Measurements from ENCODE around the gene CHRNB1. TPM values are rescaled to one million over a fixed set of nuclear protein-coding genes. Genes with fewer than 3 reads are reported as not detected.

CHRNB1 gene
- total RNA-seq, 1 donor from 2014 or later = 7.5 TPM

GRCh38 chr17:7425316-7425715 lies 19.5 kb upstream of the CHRNB1 start, which contains the start of gene SPEM2:
SPEM2 (plus strand) TSS chr17:7425616; CDS start chr17:7425689, 73 bp downstream.
- H3K36me3 Mint-ChIP-seq = no peaks in the 10 kb centered on the region
- Histone ChIP-seq H3F3A (ENCODE audit: low read depth) (no peaks in the 10 kb centered on the region), H3K9me3 (ENCODE audit: low read depth) (no peaks in the 10 kb centered on the region), H3K4me2 (no peak within 1 kb of the TSS), H4K20me1 (ENCODE audit: low read depth) (no peaks in the 10 kb centered on the region), H3K4me3 (no peak within 1 kb of the TSS), H3K36me3 (no peaks in the 10 kb centered on the region), H2AFZ (replicated peaks) (no peak within 1 kb of the TSS), H3K9ac (no peak within 1 kb of the TSS), H3K4me1 (no peaks in the 10 kb centered on the region), H3K79me2 (ENCODE audit: low read depth) (no peaks in the 10 kb centered on the region), H3K27ac (no peak within 1 kb of the TSS), H3K27me3 (no peaks in the 10 kb centered on the region)
- H3K27me3 Mint-ChIP-seq (ENCODE audit: insufficient read depth, low read depth) = peaks cover 17% of the 10 kb centered on the region
- peaks cover 14% of the 10 kb centered on the region for H3K4me1 Mint-ChIP-seq
- peak within 1 kb of the TSS; percentile 8 for H3K27ac Mint-ChIP-seq
- no peak for TF ChIP-seq EZH2 (IDR thresholded peaks at IDR 0.05)
- TF ChIP-seq EZH2phosphoT487 (IDR thresholded peaks at IDR 0.05) = no peak
- no peak for TF ChIP-seq CTCF (IDR thresholded peaks at IDR 0.05)
- H3K9me3 Mint-ChIP-seq = no peaks in the 10 kb centered on the region
- no peak for DNase-seq (ENCODE audit: low spot score)
- peak within 1 kb of the TSS; percentile 50 for H3K4me3 Mint-ChIP-seq

- Histone ChIP-seq H3K36me3 (no peaks in the 10 kb centered on the region), H2AFZ (replicated peaks) (no peak overlapping the region), H3K4me3 (no peak overlapping the region), H3K27ac (no peak overlapping the region), H3K4me2 (no peak overlapping the region), H3K79me2 (ENCODE audit: low read depth) (no peaks in the 10 kb centered on the region), H3K27me3 (no peaks in the 10 kb centered on the region), H3K9me3 (ENCODE audit: low read depth) (no peaks in the 10 kb centered on the region), H4K20me1 (ENCODE audit: low read depth) (no peaks in the 10 kb centered on the region), H3F3A (ENCODE audit: low read depth) (no peaks in the 10 kb centered on the region), H3K9ac (no peak overlapping the region), H3K4me1 (no peaks in the 10 kb centered on the region)
- Mint-ChIP-seq H3K36me3 (no peaks in the 10 kb centered on the region), H3K27me3 (ENCODE audit: insufficient read depth, low read depth) (peaks cover 17% of the 10 kb centered on the region), H3K4me1 (peaks cover 9% of the 10 kb centered on the region), H3K4me3 (no peak overlapping the region), H3K27ac (peak overlapping the region; percentile 8), H3K9me3 (no peaks in the 10 kb centered on the region)
- no peak for TF ChIP-seq CTCF (IDR thresholded peaks at IDR 0.05)
- TF ChIP-seq EZH2 (IDR thresholded peaks at IDR 0.05) = no peak
- no peak for TF ChIP-seq EZH2phosphoT487 (IDR thresholded peaks at IDR 0.05)
- no peak for DNase-seq (ENCODE audit: low spot score)
Observed at GRCh38 chr17:7425756-7426155, 19.1 kb upstream of the CHRNB1 start.

- no peak overlapping the region for H3K4me2 ChIP-seq
- no peak overlapping the region for H3K4me3 ChIP-seq
- no peaks in the 10 kb centered on the region for H3F3A ChIP-seq (ENCODE audit: low read depth)
- H4K20me1 ChIP-seq (ENCODE audit: low read depth) = no peaks in the 10 kb centered on the region
- TF ChIP-seq CTCF (IDR thresholded peaks at IDR 0.05) = no peak
- TF ChIP-seq EZH2 (IDR thresholded peaks at IDR 0.05) = no peak
- TF ChIP-seq EZH2phosphoT487 (IDR thresholded peaks at IDR 0.05) = no peak
- H3K36me3 Mint-ChIP-seq = no peaks in the 10 kb centered on the region
- H2AFZ ChIP-seq (replicated peaks) = no peak overlapping the region
- peaks cover 5% of the 10 kb centered on the region for H3K4me1 Mint-ChIP-seq
- no peak overlapping the region for H3K9ac ChIP-seq
- H3K4me1 ChIP-seq = no peaks in the 10 kb centered on the region
- no peaks in the 10 kb centered on the region for H3K79me2 ChIP-seq (ENCODE audit: low read depth)
- H3K9me3 Mint-ChIP-seq = no peaks in the 10 kb centered on the region
- peaks cover 17% of the 10 kb centered on the region for H3K27me3 Mint-ChIP-seq (ENCODE audit: insufficient read depth, low read depth)
- no peak overlapping the region for H3K27ac ChIP-seq
- peak overlapping the region; percentile 12 for H3K4me3 Mint-ChIP-seq
- H3K9me3 ChIP-seq (ENCODE audit: low read depth) = no peaks in the 10 kb centered on the region
- no peaks in the 10 kb centered on the region for H3K36me3 ChIP-seq
- H3K27me3 ChIP-seq = no peaks in the 10 kb centered on the region
- no peak for DNase-seq (ENCODE audit: low spot score)
- peak overlapping the region; percentile 8 for H3K27ac Mint-ChIP-seq
Observed at GRCh38 chr17:7426203-7426863, 18.5 kb upstream of the CHRNB1 start.
